Putamen (tissue), 1 donor: ENCODE results near the gene EXD3.
"Not testable (repeated sequence)": the region's sequence is repeated elsewhere in the genome, so short reads cannot be mapped to it uniquely, and the experiment has no call there.

ENCODE experiments used
- DNase-seq: peaks from one replicate; pipeline ENCODE4 v3.0.0-alpha.2; 2016; ENCODE audit warnings: low spot score

EXD3 gene

GRCh38 chr9:137272241-137273094 lies 150.5 kb downstream of the EXD3 start:
- DNase-seq: no peak

- no peak for DNase-seq
Measured at GRCh38 chr9:137271696-137272076, 151.3 kb downstream of the EXD3 start.

DNA sequence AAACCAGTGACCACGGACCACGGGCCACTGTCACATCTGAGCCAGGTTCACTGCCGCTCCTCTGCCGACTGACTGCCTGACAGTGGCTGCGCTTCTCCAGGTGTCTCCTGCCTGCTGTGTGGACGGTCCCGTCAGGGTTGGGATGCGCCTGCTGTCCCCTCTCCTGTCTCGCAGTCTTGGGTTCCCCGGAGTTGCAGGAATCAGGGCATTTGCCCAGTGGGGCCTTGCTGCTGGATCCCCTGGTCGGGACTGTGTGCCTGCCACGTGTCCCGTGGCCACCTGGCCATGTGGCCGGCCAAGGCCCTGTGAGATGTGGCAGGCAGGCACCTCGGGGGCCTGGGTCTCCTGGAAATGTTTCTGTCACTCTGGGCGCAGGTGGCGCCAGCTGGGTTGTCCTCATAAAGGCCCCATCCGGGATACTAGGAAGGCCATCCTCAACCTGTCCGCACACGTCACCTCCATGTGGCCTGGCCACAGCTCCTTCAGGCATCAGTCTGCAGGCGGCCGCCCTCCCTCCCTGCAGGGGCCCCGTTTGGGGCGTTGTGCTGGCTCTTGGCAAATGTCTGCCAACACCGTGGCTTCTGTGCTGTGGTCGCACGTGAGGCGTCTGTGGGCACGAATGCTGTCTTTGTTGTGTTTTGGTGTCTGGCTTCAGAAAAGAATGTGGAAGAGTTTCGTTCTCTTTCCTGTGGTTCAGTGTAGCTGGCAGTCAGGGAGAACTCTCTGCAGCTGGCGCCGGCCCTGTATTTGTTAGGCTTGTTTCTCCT lies 151.8 kb downstream of the EXD3 start:
- DNase-seq: no peak

GRCh38 chr9:137269231-137269772 lies 153.7 kb downstream of the EXD3 start:
- no peak for DNase-seq

DNA sequence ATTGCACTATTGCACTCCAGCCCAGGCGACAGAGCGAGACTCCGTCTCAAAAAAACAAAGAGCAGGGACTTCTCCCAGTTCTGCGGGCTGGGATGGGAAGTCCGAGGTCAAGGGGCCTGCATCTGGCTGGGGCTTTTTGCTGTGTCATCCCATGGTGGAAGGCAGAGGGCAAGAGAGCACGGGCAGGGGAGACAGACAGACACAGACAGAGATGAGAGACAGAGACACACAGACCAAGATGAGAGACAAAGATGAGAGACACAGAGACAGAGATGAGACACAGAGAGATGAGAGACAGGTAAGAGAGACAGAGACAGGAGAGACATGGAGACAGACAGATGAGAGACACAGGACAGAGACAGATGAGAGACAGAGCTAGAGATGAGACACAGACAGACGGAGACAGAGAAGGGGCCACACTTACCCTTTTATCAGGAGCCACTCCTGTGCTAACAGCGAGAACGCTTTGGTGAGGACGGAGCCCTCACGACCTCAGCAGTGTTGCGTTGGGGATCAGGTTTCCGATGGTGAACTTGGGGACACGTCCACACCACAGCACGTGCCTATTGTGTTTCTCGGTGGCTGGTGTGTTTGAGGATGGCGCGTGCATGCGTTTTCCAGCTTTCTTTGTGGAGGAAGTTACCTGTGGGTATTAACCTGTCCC lies 154.3 kb downstream of the EXD3 start:
- DNase-seq: no peak

- DNase-seq: no peak
Measured at GRCh38 chr9:137267933-137268355, 155.0 kb downstream of the EXD3 start.

DNA sequence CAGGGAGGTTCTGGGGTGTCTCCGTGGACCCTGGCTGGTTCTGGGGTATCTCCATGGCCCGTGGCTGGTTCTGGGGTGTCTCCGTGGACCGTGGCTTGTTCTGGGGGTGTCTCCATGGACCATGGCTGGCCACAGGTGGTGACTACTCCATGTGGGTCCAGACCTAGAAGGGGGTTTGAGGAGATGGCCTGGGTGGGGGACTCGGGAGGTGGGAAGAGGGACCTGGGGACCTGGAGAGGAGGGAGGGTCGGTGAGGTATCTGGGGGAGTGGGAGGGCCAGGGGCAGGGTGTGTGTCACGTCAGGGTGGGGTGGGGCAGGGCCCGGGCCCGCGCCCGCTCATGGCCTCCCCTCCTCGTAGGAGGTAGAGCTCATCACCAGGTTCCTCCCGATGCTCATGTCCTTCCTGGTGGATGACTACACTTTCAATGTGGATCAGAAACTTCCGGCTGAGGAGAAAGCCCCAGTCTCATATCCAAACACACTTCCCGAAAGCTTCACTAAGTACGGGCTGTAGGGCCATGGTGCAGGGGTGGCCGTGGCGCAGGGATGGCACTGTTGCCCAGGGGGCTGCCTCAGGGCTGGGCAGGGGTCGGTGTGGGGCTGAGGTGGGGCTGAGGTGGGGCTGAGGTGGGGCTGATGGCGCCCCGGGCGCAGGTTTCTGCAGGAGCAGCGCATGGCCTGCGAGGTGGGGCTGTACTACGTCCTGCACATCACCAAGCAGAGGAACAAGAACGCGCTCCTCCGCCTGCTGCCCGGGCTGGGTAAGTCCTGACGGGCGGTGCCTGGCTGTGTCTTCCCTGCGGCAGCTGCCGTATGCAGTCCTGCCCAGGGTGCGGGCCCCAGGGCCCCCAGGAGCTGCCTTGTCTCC lies 156.1 kb downstream of the EXD3 start:
- DNase-seq: no peak

DNA sequence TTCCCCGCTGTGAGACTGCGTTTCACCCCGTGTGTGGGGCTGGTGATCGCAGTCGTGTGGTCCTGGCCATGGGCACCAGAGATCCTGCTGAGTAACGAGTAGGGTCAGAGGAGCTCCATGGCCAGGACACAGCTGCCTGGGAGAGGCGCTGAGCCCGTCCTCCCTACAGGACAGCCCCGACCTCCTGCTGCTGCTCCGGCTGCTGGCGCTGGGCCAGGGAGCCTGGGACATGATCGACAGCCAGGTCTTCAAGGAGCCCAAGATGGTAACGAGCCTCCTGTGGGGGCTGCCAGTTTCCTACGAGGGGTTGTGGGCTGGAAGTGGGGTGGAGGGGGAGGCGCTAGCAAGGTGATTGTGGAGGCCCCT lies 156.8 kb downstream of the EXD3 start:
- no peak for DNase-seq

- DNase-seq: no peak
Measured at GRCh38 chr9:137265496-137266161, 157.3 kb downstream of the EXD3 start.

- DNase-seq: no peak
Measured at GRCh38 chr9:137264067-137264466, 158.9 kb downstream of the EXD3 start.

GRCh38 chr9:137263506-137263905 lies 159.5 kb downstream of the EXD3 start:
- DNase-seq: no peak

- DNase-seq: no peak
Measured at GRCh38 chr9:137262909-137263285, 160.1 kb downstream of the EXD3 start.

GRCh38 chr9:137262173-137262908 lies 160.6 kb downstream of the EXD3 start:
- not testable (repeated sequence) for DNase-seq
